GM18951 (cell line): Measurements from ENCODE around the gene KCNS3.
"Not testable (repeated sequence)": the region's sequence is repeated elsewhere in the genome, so short reads cannot be mapped to it uniquely, and the experiment has no call there.

Experiments used
- POLR2A ChIP-seq: IDR thresholded peaks from 4 replicates; pipeline ENCODE4 v1.6.1; 2011; ENCODE audit warnings: mild to moderate bottlenecking; ENCODE audit not compliant: insufficient read length, insufficient read depth; ENCODE audit errors: extremely low read depth
- in situ Hi-C: fragments of 300-500 bp; cut with MboI; formaldehyde crosslinking; loops from one replicate; pipeline ENCODE4 v1.12.0; 2022; ENCODE audit warnings: low sequenced_read_pairs, mixed read lengths, inconsistent platforms; ENCODE audit not compliant: unreplicated experiment

The KCNS3 gene

GRCh38 chr2:17935242-17935885, 56.9 kb downstream of the KCNS3 start:
- in situ Hi-C loops = no loop called here
- TF ChIP-seq POLR2A = no peak

GRCh38 chr2:17936599-17936998, 58.1 kb downstream of the KCNS3 start:
- TF ChIP-seq POLR2A = no peak
- in situ Hi-C loops = no loop called here

- in situ Hi-C loops = no loop called here
- TF ChIP-seq POLR2A = no peak
Measured at GRCh38 chr2:17940091-17940630, 61.7 kb downstream of the KCNS3 start.

GRCh38 chr2:17943444-17943843, 65.0 kb downstream of the KCNS3 start:
- no peak for TF ChIP-seq POLR2A
- in situ Hi-C loops = no loop called here

- TF ChIP-seq POLR2A = no peak
- in situ Hi-C loops = no loop called here
Measured at GRCh38 chr2:17947113-17947512, 68.6 kb downstream of the KCNS3 start.

- TF ChIP-seq POLR2A = no peak
- in situ Hi-C loops = no loop called here
Measured at GRCh38 chr2:17950006-17950405, 71.5 kb downstream of the KCNS3 start.

- in situ Hi-C loops = no loop called here
- TF ChIP-seq POLR2A = no peak
Measured at GRCh38 chr2:17951563-17951962, 73.1 kb downstream of the KCNS3 start.

- in situ Hi-C loops = no loop called here
- no peak for TF ChIP-seq POLR2A
Measured at GRCh38 chr2:17958466-17959092, 80.1 kb downstream of the KCNS3 start.

- in situ Hi-C loops = no loop called here
Measured at GRCh38 chr2:17959356-17959755, 80.9 kb downstream of the KCNS3 start.

GRCh38 chr2:17959833-17960232, 81.4 kb downstream of the KCNS3 start:
- TF ChIP-seq POLR2A = no peak
- in situ Hi-C loops = no loop called here

More at GRCh38 chr2:17959356-17959755, 80.9 kb downstream of the KCNS3 start:
- TF ChIP-seq POLR2A = no peak

- in situ Hi-C loops = no loop called here
Measured at GRCh38 chr2:17960925-17961324, 82.5 kb downstream of the KCNS3 start.

GRCh38 chr2:17961789-17962188, 83.3 kb downstream of the KCNS3 start:
- no peak for TF ChIP-seq POLR2A
- in situ Hi-C loops = no loop called here

More at GRCh38 chr2:17960925-17961324, 82.5 kb downstream of the KCNS3 start:
- no peak for TF ChIP-seq POLR2A

GRCh38 chr2:17962876-17963275, 84.4 kb downstream of the KCNS3 start:
- TF ChIP-seq POLR2A = no peak
- in situ Hi-C loops = no loop called here

- in situ Hi-C loops = not testable (repeated sequence)
Measured at GRCh38 chr2:17963571-17963970, 85.1 kb downstream of the KCNS3 start.

GRCh38 chr2:17965196-17965595, 86.7 kb downstream of the KCNS3 start:
- TF ChIP-seq POLR2A = no peak
- in situ Hi-C loops = no loop called here

- in situ Hi-C loops = no loop called here
- no peak for TF ChIP-seq POLR2A
Measured at GRCh38 chr2:17966798-17967197, 88.3 kb downstream of the KCNS3 start.
